GM12878 (cell line): ENCODE results near the gene USH2A. TPM values are rescaled to one million over a fixed set of nuclear protein-coding genes. Genes with fewer than 3 reads are reported as not detected.

Experiments used
- ATAC-seq: fragments of 200-7000 bp; cut with Tn5 transposase; 3 replicates; pipeline ENCODE4 v1.9.1; 2020; ENCODE audit warnings: mild to moderate bottlenecking, moderate library complexity
- BruUV-seq: library from RNA; stranded (reverse); fragments of 400-500 nt; replicated peaks from 2 replicates; lab custom pipeline; 2021; lab: Mats Ljungman, UMichigan
- CTCF ChIA-PET: fragments of 300-600 bp; sonication (Branson Sonifier 250); formaldehyde crosslinking; extraction: SDS; loops from one replicate; lab custom pipeline; 2021; ENCODE audit warnings: inconsistent platforms; lab: Yijun Ruan, JAX
- POLR2A ChIA-PET: fragments of 350-600 bp; formaldehyde crosslinking; extraction: SDS; loops from one replicate; lab custom pipeline; 2021; ENCODE audit warnings: inconsistent platforms; lab: Charles Lee
- RAD21 ChIA-PET: fragments of 300-600 bp; sonication (Branson Sonifier 250); formaldehyde crosslinking; loops from one replicate; lab custom pipeline; 2023; ENCODE audit warnings: antibody characterized with exemption; ENCODE audit not compliant: unreplicated experiment; lab: Charles Lee
- SMC1A ChIA-PET: fragments of 300-600 bp; sonication (Branson Sonifier 250); formaldehyde crosslinking; loops from one replicate; lab custom pipeline; 2023; ENCODE audit not compliant: unreplicated experiment, uncharacterized antibody; lab: Charles Lee
- DNase-seq: peaks from one replicate; pipeline ENCODE4 v3.0.0-alpha.2; 2011; ENCODE audit warnings: low read depth, low spot score
- FAIRE-seq: peaks from 3 replicates; lab custom pipeline; 2011; peaks lifted over from hg19 to GRCh38; lab: Jason Lieb, UNC
- H2AFZ ChIP-seq: 2 replicates; pipeline ENCODE4 v1.6.0; 2011; ENCODE audit warnings: low read depth, low read length, control low read depth; ENCODE audit not compliant: control insufficient read depth
- H3K27ac ChIP-seq: 2 replicates; pipeline ENCODE4 v1.5.1; 2011; ENCODE audit warnings: control low read depth; ENCODE audit not compliant: control insufficient read depth, insufficient read depth
- H3K27me3 ChIP-seq, 2 experiments: replicated peaks in 1 of 2; 2 replicates each; pipeline versions ENCODE4 v1.6.0 to v1.6.1; 2011; ENCODE audit warnings: low read length in 1 of 2; ENCODE audit not compliant: control insufficient read depth in 2 of 2, insufficient read depth in 2 of 2
- H3K36me3 ChIP-seq, 2 experiments: 2 replicates each; pipeline ENCODE4 v1.5.1; 2011; ENCODE audit warnings: low read length in 1 of 2; ENCODE audit not compliant: control insufficient read depth in 2 of 2, insufficient read depth in 2 of 2
- H3K4me1 ChIP-seq: 2 replicates; pipeline ENCODE4 v1.6.1; 2011; ENCODE audit warnings: mild to moderate bottlenecking, low read length, moderate library complexity, mixed read lengths; ENCODE audit not compliant: control insufficient read depth, insufficient read depth
- H3K4me2 ChIP-seq: 2 replicates; pipeline ENCODE4 v1.6.0; 2011; ENCODE audit warnings: control low read depth; ENCODE audit not compliant: control insufficient read depth, insufficient read depth
- H3K4me3 ChIP-seq: fragments of 200-600 bp; sonication (generic); 2 replicates; pipeline ENCODE4 v1.5.1; 2016
- H3K79me2 ChIP-seq: 2 replicates; pipeline ENCODE4 v1.6.0; 2011; ENCODE audit warnings: low read length; ENCODE audit not compliant: control insufficient read depth, insufficient read depth
- H3K9ac ChIP-seq: 2 replicates; pipeline ENCODE4 v1.8.0; 2011; ENCODE audit warnings: low read length, control low read depth, mixed read lengths; ENCODE audit not compliant: control insufficient read depth, insufficient read depth
- H3K9me3 ChIP-seq: replicated peaks from 3 replicates; pipeline ENCODE4 v1.5.1; 2011; ENCODE audit warnings: mild to moderate bottlenecking, low read length; ENCODE audit not compliant: control insufficient read depth, insufficient read depth
- H4K20me1 ChIP-seq: 2 replicates; pipeline ENCODE4 v1.6.0; 2011; ENCODE audit not compliant: control insufficient read depth, insufficient read depth
- BCL3 ChIP-seq: IDR thresholded peaks from 2 replicates; pipeline ENCODE4 v1.6.1; 2011; ENCODE audit warnings: borderline replicate concordance, low read depth, mild to moderate bottlenecking, moderate library complexity, low read length; ENCODE audit not compliant: insufficient read depth, poor library complexity, severe bottlenecking
- CTCF ChIP-seq, 3 experiments: IDR thresholded peaks in 2 of 3; conservative IDR thresholded peaks in 1 of 3; 2 replicates each; pipeline ENCODE4 v1.5.1; 2011; ENCODE audit warnings: low read depth in 3 of 3, low read length in 3 of 3, mild to moderate bottlenecking in 3 of 3, control low read depth in 2 of 3, moderate library complexity in 2 of 3, inconsistent platforms in 1 of 3, mixed read lengths in 1 of 3; ENCODE audit not compliant: control insufficient read depth in 2 of 3, insufficient read depth in 1 of 3; ENCODE audit errors: extremely low read depth in 1 of 3
- LARP7 ChIP-seq: fragments of 450-650 bp; IDR thresholded peaks from 2 replicates; pipeline ENCODE4 v1.6.1; 2017; ENCODE audit warnings: mild to moderate bottlenecking
- MTA3 ChIP-seq: IDR thresholded peaks from 2 replicates; pipeline ENCODE4 v1.6.1; 2012; ENCODE audit warnings: low read length, inconsistent platforms, borderline replicate concordance
- RAD21 ChIP-seq: IDR thresholded peaks from 2 replicates; pipeline ENCODE4 v1.6.1; 2011; ENCODE audit warnings: mild to moderate bottlenecking, low read depth, low read length, moderate library complexity; ENCODE audit not compliant: insufficient read depth
- RUNX3 ChIP-seq: IDR thresholded peaks from 2 replicates; pipeline ENCODE4 v1.6.1; 2012; ENCODE audit warnings: low read length, inconsistent platforms
- SMC3 ChIP-seq: IDR thresholded peaks from 2 replicates; pipeline ENCODE4 v1.6.1; 2011; ENCODE audit warnings: low read length, improper control_type of control experiment, borderline replicate concordance
- WGBS: methylation state at CpG from one replicate; pipeline ENCODE4 v1.1.6; 2016; ENCODE audit warnings: low lambda C conversion rate; ENCODE audit not compliant: insufficient replicate concordance, insufficient coverage; ENCODE audit errors: missing lambda C conversion rate; 5-methylcytosine and 5-hydroxymethylcytosine counted together
- in situ Hi-C: fragments of 300-500 bp; cut with MboI; formaldehyde crosslinking; loops from 9 replicates; pipeline ENCODE4 v1.14.3; 2018; ENCODE audit warnings: mixed read lengths
- intact Hi-C: fragments of 100-400 bp; cut with micrococcal nuclease; formaldehyde crosslinking; loops from one replicate; pipeline ENCODE4 v1.14.2; 2022; ENCODE audit not compliant: unreplicated experiment
- polyA plus RNA-seq, 11 experiments: library from polyadenylated mRNA; depleted of rRNA in 4 of 11; unstranded in 6 of 11; stranded (reverse) in 5 of 11; fragments of >200 nt; fragmentation: Nextera tagmentation in 4 of 11; fragmentation: Illumina TruSeq in 1 of 11; extraction: Ambion mirVana in 4 of 11; extraction: Trizol in 1 of 11; gene quantifications; 1 replicate in 1 of 11; 2 replicates in 10 of 11; pipeline versions ENCODE4 v1.2.1 to v1.2.3, GENCODE V29; 2011 to 2016; ENCODE audit warnings: inconsistent platforms in 2 of 11, missing spikeins in 2 of 11, low read depth in 1 of 11
- total RNA-seq, 4 experiments: library from RNA; depleted of rRNA in 3 of 4; stranded (reverse); fragments of >200 nt in 3 of 4; fragmentation: Illumina TruSeq in 1 of 4; extraction: Trizol in 1 of 4; gene quantifications; 2 replicates each; pipeline versions ENCODE4 v1.2.1 to v1.2.3, GENCODE V29; 2013 to 2021

The USH2A gene
- total and polyA plus RNA-seq, 10 of the 15 experiments (the other 5 are each of a cell fraction or from before 2014, with no cell fraction given) = under 0.01 to 0.20 (median 0.01) TPM; not detected in 2

- RAD21 ChIA-PET = interaction anchor here (1.3 to 1.5 kb wide), 2 partner anchors 125 to 229 kb away, joined by 4 to 6 read pairs; no protein-coding TSS in a partner anchor
- no TSS peak for BruUV-seq
- CTCF ChIA-PET = interaction anchor here (1.1 to 1.9 kb wide), 4 partner anchors 26 to 229 kb away, joined by 3 to 13 read pairs (median 5); no protein-coding TSS in a partner anchor
- POLR2A ChIA-PET = no interaction called here
- H3K9ac ChIP-seq = no peak overlapping the region
- H4K20me1 ChIP-seq = no peaks in the 10 kb centered on the region
- ATAC-seq (peak; percentile 61), FAIRE-seq (no peak), DNase-seq (no peak)
- no peak overlapping the region for H3K4me3 ChIP-seq
- no peaks in the 10 kb centered on the region for H3K79me2 ChIP-seq
- H2AFZ ChIP-seq = no peak overlapping the region
- intact Hi-C loops = loop anchor here (1.0 to 2.0 kb wide), 2 partner anchors 127 to 228 kb away; no protein-coding TSS in a partner anchor
- SMC1A ChIA-PET = interaction anchor here (0.7 to 1.8 kb wide), 3 partner anchors 162 to 229 kb away, joined by 3 to 7 read pairs (median 3); no protein-coding TSS in a partner anchor
- H3K4me2 ChIP-seq = no peak overlapping the region
- H3K27ac ChIP-seq = no peak overlapping the region
- TF ChIP-seq RUNX3 (peak; percentile 65), SMC3 (peak; percentile 35; the same call in 1 of the 2 replicates), LARP7 (no peak), RAD21 (peak; percentile 58), MTA3 (no peak), CTCF (IDR thresholded peaks at IDR 0.05 in 2 of 3, conservative IDR thresholded peaks at IDR 0.05 in 1 of 3; ENCODE audit: control insufficient read depth in 2 of 3, extremely low read depth in 1 of 3, insufficient read depth in 1 of 3, low read depth in 3 of 3, low read length in 3 of 3) (peak; percentile 22 to 52 (median 49); a peak in 5 of 6 replicates), BCL3 (no peak)
- H3K36me3 ChIP-seq = no peaks in the 10 kb centered on the region
- no peaks in the 10 kb centered on the region for H3K27me3 ChIP-seq
- no peaks in the 10 kb centered on the region for H3K9me3 ChIP-seq
- H3K4me1 ChIP-seq = no peaks in the 10 kb centered on the region
- WGBS = 3% methylated on average over 3 of the region's 3 CpGs
- in situ Hi-C loops = no loop called here
These were observed 430.6 kb downstream of the USH2A start for GRCh38 chr1:215992620-215993019.
